Sigmoid colon (tissue), 4 donors: ENCODE results near the gene MOSPD3.
A peak's percentile ranks its signal among the peaks of the same experiment; 100 is the strongest.

ENCODE experiments used
- EP300 ChIP-seq, 4 donors: sonication (generic); formaldehyde crosslinking; IDR thresholded peaks; one replicate each; pipeline ENCODE4 v1.6.1; 2017; ENCODE audit warnings: antibody characterized with exemption in 4 of 4
- POLR2AphosphoS5 ChIP-seq, 4 donors: sonication (generic); formaldehyde crosslinking; IDR thresholded peaks; one replicate each; pipeline ENCODE4 v1.6.1; 2017; ENCODE audit warnings: antibody characterized with exemption in 4 of 4
- TF ChIP-seq, protein P1 (sequence below), 4 experiments: fragments of 450-650 bp in 3 of 4; fragments of 200-600 bp in 1 of 4; IDR thresholded peaks; one replicate each; pipeline ENCODE4 v1.5.1; 2016 to 2019; ENCODE audit warnings: antibody characterized with exemption in 4 of 4, mild to moderate bottlenecking in 3 of 4, moderate library complexity in 2 of 4

GRCh38 chr7:100632951-100633717 is 20.8 kb downstream of the MOSPD3 start:
- TF ChIP-seq POLR2AphosphoS5 (IDR thresholded peaks at IDR 0.05) (no peak), EP300 (IDR thresholded peaks at IDR 0.05) (no peak)
- TF ChIP-seq, protein P1, sequence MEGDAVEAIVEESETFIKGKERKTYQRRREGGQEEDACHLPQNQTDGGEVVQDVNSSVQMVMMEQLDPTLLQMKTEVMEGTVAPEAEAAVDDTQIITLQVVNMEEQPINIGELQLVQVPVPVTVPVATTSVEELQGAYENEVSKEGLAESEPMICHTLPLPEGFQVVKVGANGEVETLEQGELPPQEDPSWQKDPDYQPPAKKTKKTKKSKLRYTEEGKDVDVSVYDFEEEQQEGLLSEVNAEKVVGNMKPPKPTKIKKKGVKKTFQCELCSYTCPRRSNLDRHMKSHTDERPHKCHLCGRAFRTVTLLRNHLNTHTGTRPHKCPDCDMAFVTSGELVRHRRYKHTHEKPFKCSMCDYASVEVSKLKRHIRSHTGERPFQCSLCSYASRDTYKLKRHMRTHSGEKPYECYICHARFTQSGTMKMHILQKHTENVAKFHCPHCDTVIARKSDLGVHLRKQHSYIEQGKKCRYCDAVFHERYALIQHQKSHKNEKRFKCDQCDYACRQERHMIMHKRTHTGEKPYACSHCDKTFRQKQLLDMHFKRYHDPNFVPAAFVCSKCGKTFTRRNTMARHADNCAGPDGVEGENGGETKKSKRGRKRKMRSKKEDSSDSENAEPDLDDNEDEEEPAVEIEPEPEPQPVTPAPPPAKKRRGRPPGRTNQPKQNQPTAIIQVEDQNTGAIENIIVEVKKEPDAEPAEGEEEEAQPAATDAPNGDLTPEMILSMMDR (IDR thresholded peaks at IDR 0.05), result peak in 3 of 4 experiments; percentile 11 to 19 (median 12)
